Fibroblast of gingiva (primary cell): ENCODE measurements around the gene ZNF174.

ENCODE experiments used
- DNase-seq: peaks from one replicate; pipeline ENCODE4 v3.0.0-alpha.2; 2011; ENCODE audit warnings: low read depth

ZNF174 gene

DNA sequence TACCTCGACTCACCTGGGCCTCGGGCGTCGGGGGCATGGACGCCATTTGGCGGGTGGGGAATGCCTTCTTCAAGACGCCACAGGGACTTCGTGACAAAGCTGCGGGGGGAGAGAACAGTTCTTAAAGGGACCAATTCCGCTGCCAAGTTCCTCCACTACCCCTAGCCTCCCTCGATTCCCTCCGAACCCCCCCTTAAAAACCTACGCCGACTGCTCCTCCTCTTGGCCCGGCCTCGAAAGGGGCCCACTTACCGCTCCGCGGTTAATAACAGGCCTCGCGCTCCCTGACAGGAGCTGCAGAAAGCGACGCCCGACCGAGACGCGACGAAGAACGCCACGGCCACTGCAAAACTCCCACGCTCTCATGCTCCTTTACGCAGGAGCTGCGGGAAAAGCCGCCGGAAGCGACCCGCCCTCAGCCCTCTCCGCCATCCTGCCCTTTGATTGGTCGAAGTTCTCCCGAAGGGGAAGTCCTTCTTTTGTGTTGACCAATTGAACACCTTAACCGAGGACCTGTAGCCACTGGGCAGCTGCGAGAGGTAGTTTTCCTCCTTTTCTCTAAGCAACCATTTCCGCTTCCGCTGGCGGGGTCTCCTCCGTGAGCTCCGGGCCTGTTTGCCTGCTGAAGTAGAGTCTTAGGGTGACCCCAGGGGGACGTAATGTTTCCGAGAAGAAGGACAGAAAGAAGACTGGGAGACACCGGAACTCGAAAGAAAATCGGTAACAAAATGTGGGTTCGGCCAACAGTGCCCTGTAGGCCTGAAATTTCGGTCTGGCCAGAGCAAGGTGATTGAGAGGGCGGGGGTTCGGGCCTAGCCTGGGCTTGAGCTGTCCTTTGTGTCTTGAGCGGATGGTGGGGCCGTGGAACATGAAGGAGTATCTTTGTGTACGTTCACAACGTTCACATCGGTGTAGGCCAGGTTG lies 42.4 kb downstream of the ZNF174 start, which contains the start of the genes NAA60 and ZNF597:
TSS of gene NAA60 (plus strand) at position 573 of the 924 bp plus-strand sequence. CDS start 32,548 bp downstream, outside the sequence.
TSS of gene ZNF597 (minus strand) at position 397 of the 924 bp plus-strand sequence. CDS start at position 46, 351 bp downstream.
- DNase-seq: peak; percentile 90

DNA sequence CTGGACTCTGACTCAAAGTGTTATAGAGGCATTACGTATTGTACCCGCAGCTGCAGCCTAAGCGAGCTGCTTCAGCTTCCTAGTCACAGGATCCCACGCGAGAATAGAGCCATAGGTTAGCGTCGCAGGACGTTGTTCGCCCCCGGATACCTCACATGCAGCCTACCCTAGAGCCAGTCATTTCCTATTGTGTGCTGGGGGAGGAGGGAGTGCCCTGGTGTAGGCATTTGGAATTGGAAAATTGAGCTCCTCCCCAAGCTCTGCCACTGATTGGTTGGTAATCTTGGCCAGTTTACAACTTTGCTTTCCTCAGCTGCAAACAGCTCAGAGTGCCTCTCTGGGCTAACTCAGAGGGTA lies 43.0 kb downstream of the ZNF174 start:
- DNase-seq: peak; percentile 70

DNA sequence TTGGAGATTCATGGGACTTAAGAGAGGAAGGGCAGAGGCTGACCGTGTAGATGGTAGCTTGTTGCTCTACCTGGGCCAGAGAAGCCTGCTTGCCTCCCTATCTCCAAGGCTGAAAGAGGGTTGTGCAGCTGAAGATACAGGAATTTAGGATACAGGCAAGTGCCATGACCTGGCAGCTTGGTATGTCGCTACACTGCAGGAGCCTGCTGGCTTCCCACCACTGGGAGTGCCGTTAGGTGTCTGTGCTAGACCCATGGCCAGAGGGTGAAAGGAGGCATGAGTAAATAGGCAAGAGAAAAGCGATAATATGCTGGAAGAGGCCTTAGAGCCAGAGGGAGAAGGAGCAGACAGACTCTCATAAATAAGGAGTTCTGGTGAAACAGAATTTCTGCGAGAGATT lies 53.1 kb downstream of the ZNF174 start:
- no peak for DNase-seq

DNA sequence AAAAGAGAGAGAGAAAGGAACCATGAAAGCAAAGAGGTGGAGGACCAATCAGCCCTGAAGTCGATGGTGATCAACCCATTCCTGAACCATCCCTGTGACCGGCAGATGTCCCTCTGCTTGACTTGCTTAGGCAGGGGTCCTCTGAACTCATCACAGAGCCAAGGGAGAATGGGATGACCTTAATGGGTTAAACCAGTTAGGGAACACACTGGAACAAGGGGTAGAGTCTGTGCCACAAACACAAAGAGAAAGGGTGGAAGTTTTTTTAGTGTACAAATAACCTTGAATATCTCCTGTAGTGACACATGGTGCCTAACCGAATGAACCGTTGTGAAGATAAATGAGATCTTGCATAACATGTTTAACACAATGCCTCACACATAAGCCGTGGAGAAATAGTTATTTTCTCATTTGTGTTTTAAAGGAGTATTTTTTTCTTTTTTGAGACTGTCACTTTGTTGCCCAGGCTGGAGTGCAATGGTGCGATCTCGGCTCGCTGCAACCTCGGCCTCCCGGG lies 53.7 kb downstream of the ZNF174 start:
- no peak for DNase-seq

DNA sequence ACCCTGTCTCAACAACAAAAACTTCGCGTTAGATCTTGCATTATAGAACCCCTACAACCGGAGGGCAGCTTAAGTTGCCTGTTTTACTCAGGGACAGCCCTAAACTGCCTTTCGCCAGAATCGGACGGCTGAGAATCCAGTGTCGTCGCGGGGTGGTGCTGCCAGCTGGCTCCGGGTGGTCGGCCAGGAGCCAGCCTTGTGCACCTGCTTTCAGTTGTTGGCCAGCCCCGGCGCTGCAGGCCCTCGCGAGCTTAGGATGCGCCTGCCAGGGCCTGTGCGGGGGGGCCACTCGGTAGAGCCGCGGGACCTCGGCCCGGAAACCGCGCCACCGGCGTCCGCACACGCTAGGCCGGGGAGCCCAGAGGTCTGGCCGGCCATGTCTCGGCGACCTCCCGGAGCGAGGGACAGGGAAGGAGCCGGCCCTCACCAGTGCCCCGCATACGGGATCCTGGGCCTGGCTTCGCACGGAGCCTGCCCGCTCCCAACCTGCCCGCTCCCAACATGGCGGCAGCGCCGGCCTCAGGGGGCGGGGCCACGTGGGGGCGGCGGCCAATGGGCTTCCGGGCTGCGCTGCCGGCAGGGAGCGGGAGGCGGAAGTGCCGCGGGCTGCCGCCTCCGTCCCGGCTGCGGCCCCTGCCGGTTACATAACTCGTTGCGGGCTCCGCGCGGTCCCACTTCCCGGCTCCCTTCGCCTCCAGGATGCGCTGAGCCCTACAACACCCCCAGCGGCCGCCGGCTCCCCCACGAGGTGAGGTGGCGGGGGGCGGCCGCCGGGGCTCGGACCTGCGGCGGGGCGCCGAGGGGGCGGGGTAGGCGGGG lies 56.6 kb downstream of the ZNF174 start:
- DNase-seq: peak; percentile 85

DNA sequence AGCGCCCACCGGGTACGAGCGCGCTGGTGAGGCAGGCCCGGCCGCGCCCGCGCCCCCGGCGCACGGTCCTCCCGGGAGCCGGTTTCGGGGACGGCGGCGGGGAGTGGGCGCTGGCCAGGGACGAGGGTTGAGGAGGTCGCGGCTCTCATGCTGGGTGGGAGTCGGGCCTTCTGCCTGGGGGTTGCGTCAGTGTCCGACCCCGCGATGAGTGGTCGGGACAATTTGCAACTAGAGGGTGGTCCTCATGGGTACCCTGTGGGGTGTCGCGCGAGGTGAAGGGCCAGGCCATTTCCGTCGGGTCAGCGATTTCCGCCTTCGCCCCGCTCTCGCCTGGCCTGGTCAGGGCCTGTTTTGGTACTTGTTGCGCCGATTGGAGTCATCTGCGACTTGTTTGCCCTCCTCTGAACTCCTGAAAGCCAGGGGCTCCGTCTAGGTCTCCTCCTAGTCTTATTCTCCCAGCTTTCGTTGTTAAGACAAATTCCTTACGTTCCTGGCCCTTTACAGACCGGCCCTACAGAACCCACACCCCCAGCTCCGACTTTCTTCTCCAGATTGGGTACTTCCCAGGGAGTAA lies 57.4 kb downstream of the ZNF174 start:
- DNase-seq: no peak

DNA sequence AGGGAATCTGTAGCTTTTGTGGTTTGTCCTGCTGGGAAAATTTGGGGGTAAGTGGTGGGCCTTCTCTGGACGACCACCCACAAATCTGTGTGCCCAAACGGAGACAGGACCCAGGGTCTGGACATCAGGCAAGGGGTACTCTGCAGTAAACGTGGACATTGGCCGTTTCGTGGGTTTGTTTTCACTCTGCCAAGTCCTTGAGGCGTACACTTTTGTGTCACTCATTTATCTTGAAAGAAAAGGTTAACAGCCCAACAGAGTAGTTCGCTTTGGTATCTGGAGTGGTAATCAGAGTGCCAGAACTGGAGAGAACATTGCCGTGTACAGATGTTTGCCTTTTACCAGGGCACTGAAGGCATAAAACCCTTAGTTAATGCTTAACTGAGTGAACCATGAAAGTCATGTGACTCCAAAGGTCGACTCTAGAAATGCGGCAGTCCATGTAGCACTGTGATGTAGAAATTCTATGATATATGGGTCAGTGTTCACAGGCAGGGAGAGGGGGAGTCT lies 57.9 kb downstream of the ZNF174 start:
- peak; percentile 34 for DNase-seq
